GM12878 (cell line): ENCODE data around the gene DPP6. TPM values are rescaled to one million over a fixed set of nuclear protein-coding genes. Genes with fewer than 3 reads are reported as not detected.

Experiments
- ATAC-seq: fragments of 200-7000 bp; cut with Tn5 transposase; 3 replicates; pipeline ENCODE4 v1.9.1; 2020; ENCODE audit warnings: mild to moderate bottlenecking, moderate library complexity
- BruUV-seq: library from RNA; stranded (reverse); fragments of 400-500 nt; replicated peaks from 2 replicates; lab custom pipeline; 2021; lab: Mats Ljungman, UMichigan
- CTCF ChIA-PET: fragments of 300-600 bp; sonication (Branson Sonifier 250); formaldehyde crosslinking; extraction: SDS; loops from one replicate; lab custom pipeline; 2021; ENCODE audit warnings: inconsistent platforms; lab: Yijun Ruan, JAX
- POLR2A ChIA-PET: fragments of 350-600 bp; formaldehyde crosslinking; extraction: SDS; loops from one replicate; lab custom pipeline; 2021; ENCODE audit warnings: inconsistent platforms; lab: Charles Lee
- RAD21 ChIA-PET: fragments of 300-600 bp; sonication (Branson Sonifier 250); formaldehyde crosslinking; loops from one replicate; lab custom pipeline; 2023; ENCODE audit warnings: antibody characterized with exemption; ENCODE audit not compliant: unreplicated experiment; lab: Charles Lee
- SMC1A ChIA-PET: fragments of 300-600 bp; sonication (Branson Sonifier 250); formaldehyde crosslinking; loops from one replicate; lab custom pipeline; 2023; ENCODE audit not compliant: unreplicated experiment, uncharacterized antibody; lab: Charles Lee
- DNase-seq: peaks from one replicate; pipeline ENCODE4 v3.0.0-alpha.2; 2011; ENCODE audit warnings: low read depth, low spot score
- FAIRE-seq: peaks from 3 replicates; lab custom pipeline; 2011; peaks lifted over from hg19 to GRCh38; lab: Jason Lieb, UNC
- H2AFZ ChIP-seq: 2 replicates; pipeline ENCODE4 v1.6.0; 2011; ENCODE audit warnings: low read depth, low read length, control low read depth; ENCODE audit not compliant: control insufficient read depth
- H3K27ac ChIP-seq: 2 replicates; pipeline ENCODE4 v1.5.1; 2011; ENCODE audit warnings: control low read depth; ENCODE audit not compliant: control insufficient read depth, insufficient read depth
- H3K27me3 ChIP-seq, 2 experiments: replicated peaks in 1 of 2; 2 replicates each; pipeline versions ENCODE4 v1.6.0 to v1.6.1; 2011; ENCODE audit warnings: low read length in 1 of 2; ENCODE audit not compliant: control insufficient read depth in 2 of 2, insufficient read depth in 2 of 2
- H3K36me3 ChIP-seq, 2 experiments: 2 replicates each; pipeline ENCODE4 v1.5.1; 2011; ENCODE audit warnings: low read length in 1 of 2; ENCODE audit not compliant: control insufficient read depth in 2 of 2, insufficient read depth in 2 of 2
- H3K4me1 ChIP-seq: 2 replicates; pipeline ENCODE4 v1.6.1; 2011; ENCODE audit warnings: mild to moderate bottlenecking, low read length, moderate library complexity, mixed read lengths; ENCODE audit not compliant: control insufficient read depth, insufficient read depth
- H3K4me2 ChIP-seq: 2 replicates; pipeline ENCODE4 v1.6.0; 2011; ENCODE audit warnings: control low read depth; ENCODE audit not compliant: control insufficient read depth, insufficient read depth
- H3K4me3 ChIP-seq: fragments of 200-600 bp; sonication (generic); 2 replicates; pipeline ENCODE4 v1.5.1; 2016
- H3K79me2 ChIP-seq: 2 replicates; pipeline ENCODE4 v1.6.0; 2011; ENCODE audit warnings: low read length; ENCODE audit not compliant: control insufficient read depth, insufficient read depth
- H3K9ac ChIP-seq: 2 replicates; pipeline ENCODE4 v1.8.0; 2011; ENCODE audit warnings: low read length, control low read depth, mixed read lengths; ENCODE audit not compliant: control insufficient read depth, insufficient read depth
- H3K9me3 ChIP-seq: replicated peaks from 3 replicates; pipeline ENCODE4 v1.5.1; 2011; ENCODE audit warnings: mild to moderate bottlenecking, low read length; ENCODE audit not compliant: control insufficient read depth, insufficient read depth
- H4K20me1 ChIP-seq: 2 replicates; pipeline ENCODE4 v1.6.0; 2011; ENCODE audit not compliant: control insufficient read depth, insufficient read depth
- CREB1 ChIP-seq: IDR thresholded peaks from 2 replicates; pipeline ENCODE4 v1.6.1; 2012; ENCODE audit warnings: low read depth, mild to moderate bottlenecking, inconsistent platforms
- EGR1 ChIP-seq, 2 experiments: IDR thresholded peaks; 1 replicate in 1 of 2; 2 replicates in 1 of 2; pipeline ENCODE4 v1.6.1; 2011 to 2012; ENCODE audit warnings: low read depth in 2 of 2, low read length in 2 of 2, borderline replicate concordance in 1 of 2, mild to moderate bottlenecking in 1 of 2, moderate library complexity in 1 of 2
- FOS ChIP-seq: IDR thresholded peaks from 3 replicates; pipeline ENCODE4 v1.6.1; 2011; ENCODE audit warnings: borderline replicate concordance; ENCODE audit not compliant: insufficient read length; ENCODE audit errors: extremely low read depth
- RCOR1 ChIP-seq: conservative IDR thresholded peaks from 2 replicates; pipeline ENCODE4 v1.6.1; 2012; ENCODE audit warnings: low read depth, low read length, improper control_type of control experiment
- SMAD5 ChIP-seq: IDR thresholded peaks from 2 replicates; pipeline ENCODE4 v1.6.1; 2016; ENCODE audit warnings: antibody characterized with exemption, low read depth
- SP1 ChIP-seq: IDR thresholded peaks from one replicate; pipeline ENCODE4 v1.6.1; 2011; ENCODE audit warnings: low read depth, low read length
- TCF3 ChIP-seq: IDR thresholded peaks from 2 replicates; pipeline ENCODE4 v1.6.1; 2012; ENCODE audit warnings: low read depth, mild to moderate bottlenecking, low read length, borderline replicate concordance; ENCODE audit not compliant: insufficient read depth
- ZNF622 ChIP-seq: fragments of 450-650 bp; IDR thresholded peaks from 2 replicates; pipeline ENCODE4 v1.6.1; 2017; ENCODE audit warnings: mild to moderate bottlenecking, inconsistent platforms
- WGBS: methylation state at CpG from one replicate; pipeline ENCODE4 v1.1.6; 2016; ENCODE audit warnings: low lambda C conversion rate; ENCODE audit not compliant: insufficient replicate concordance, insufficient coverage; ENCODE audit errors: missing lambda C conversion rate; 5-methylcytosine and 5-hydroxymethylcytosine counted together
- in situ Hi-C: fragments of 300-500 bp; cut with MboI; formaldehyde crosslinking; loops from 9 replicates; pipeline ENCODE4 v1.14.3; 2018; ENCODE audit warnings: mixed read lengths
- intact Hi-C: fragments of 100-400 bp; cut with micrococcal nuclease; formaldehyde crosslinking; loops from one replicate; pipeline ENCODE4 v1.14.2; 2022; ENCODE audit not compliant: unreplicated experiment
- polyA plus RNA-seq, 11 experiments: library from polyadenylated mRNA; depleted of rRNA in 4 of 11; unstranded in 6 of 11; stranded (reverse) in 5 of 11; fragments of >200 nt; fragmentation: Nextera tagmentation in 4 of 11; fragmentation: Illumina TruSeq in 1 of 11; extraction: Ambion mirVana in 4 of 11; extraction: Trizol in 1 of 11; gene quantifications; 1 replicate in 1 of 11; 2 replicates in 10 of 11; pipeline versions ENCODE4 v1.2.1 to v1.2.3, GENCODE V29; 2011 to 2016; ENCODE audit warnings: inconsistent platforms in 2 of 11, missing spikeins in 2 of 11, low read depth in 1 of 11
- total RNA-seq, 4 experiments: library from RNA; depleted of rRNA in 3 of 4; stranded (reverse); fragments of >200 nt in 3 of 4; fragmentation: Illumina TruSeq in 1 of 4; extraction: Trizol in 1 of 4; gene quantifications; 2 replicates each; pipeline versions ENCODE4 v1.2.1 to v1.2.3, GENCODE V29; 2013 to 2021
- TF ChIP-seq, protein P1 (sequence below): IDR thresholded peaks from 2 replicates; pipeline ENCODE4 v1.6.1; 2012; ENCODE audit warnings: low read depth, low read length, improper control_type of control experiment
- TF ChIP-seq, protein P2 (sequence below): fragments of 150-350 bp; IDR thresholded peaks from 2 replicates; pipeline ENCODE4 v1.6.1; 2014; ENCODE audit warnings: mild to moderate bottlenecking, low read depth, low read length
- TF ChIP-seq, protein P3 (sequence below): fragments of 450-650 bp; IDR thresholded peaks from 2 replicates; pipeline ENCODE4 v1.6.1; 2017; ENCODE audit warnings: antibody characterized with exemption, mild to moderate bottlenecking, moderate library complexity
- TF ChIP-seq, protein P4 (sequence below): fragments of 450-650 bp; IDR thresholded peaks from 2 replicates; pipeline ENCODE4 v1.6.1; 2016; ENCODE audit warnings: mild to moderate bottlenecking

DPP6 gene
- total and polyA plus RNA-seq, 10 of the 15 experiments (the other 5 are each of a cell fraction or from before 2014, with no cell fraction given) = not detected

DNA sequence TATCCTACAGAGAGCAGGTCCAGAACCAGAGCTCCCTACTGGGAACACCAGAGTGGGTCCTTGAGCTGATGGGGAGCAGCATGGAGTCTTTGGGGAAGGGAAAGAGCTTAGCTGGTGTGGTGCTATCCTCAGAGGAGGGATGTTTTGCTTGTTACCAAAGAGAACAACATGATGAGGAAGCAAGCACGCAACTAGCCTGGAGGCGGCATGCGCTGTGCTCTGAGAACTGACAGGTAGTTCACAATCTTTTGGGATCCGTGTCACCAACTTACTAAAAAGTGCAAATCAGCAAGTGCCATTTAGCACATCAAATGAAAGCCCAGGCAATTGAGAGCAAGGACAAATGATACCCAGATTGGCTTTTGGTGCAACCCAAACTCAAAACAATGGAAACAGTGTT, 257.9 kb downstream of the DPP6 start:
- ATAC-seq (no peak), DNase-seq (no peak), FAIRE-seq (no peak)
- ChIA-PET SMC1A (no interaction called here), POLR2A (no interaction called here), RAD21 (no interaction called here), CTCF (no interaction called here)
- H3K9ac ChIP-seq = no peak overlapping the region
- in situ Hi-C loops = no loop called here
- H3K4me3 ChIP-seq = no peak overlapping the region
- H3K27ac ChIP-seq = no peak overlapping the region
- no peaks in the 10 kb centered on the region for H3K79me2 ChIP-seq
- intact Hi-C loops = no loop called here
- H3K36me3 ChIP-seq = no peaks in the 10 kb centered on the region
- no peaks in the 10 kb centered on the region for H3K4me1 ChIP-seq
- H3K4me2 ChIP-seq = no peak overlapping the region
- no peaks in the 10 kb centered on the region for H3K27me3 ChIP-seq
- no peak overlapping the region for H2AFZ ChIP-seq
- H3K9me3 ChIP-seq = no peaks in the 10 kb centered on the region
- no TSS peak for BruUV-seq
- H4K20me1 ChIP-seq = no peaks in the 10 kb centered on the region
- 70% methylated on average over 4 of the region's 4 CpGs for WGBS
- no peak for TF ChIP-seq EGR1 (IDR thresholded peaks at IDR 0.05; ENCODE audit: borderline replicate concordance in 1 of 2, low read depth in 2 of 2, low read length in 2 of 2)
- TF ChIP-seq ZNF622 = no peak
- no peak for TF ChIP-seq SP1
- no peak for TF ChIP-seq RCOR1
- no peak for TF ChIP-seq TCF3
- no peak for TF ChIP-seq SMAD5
- TF ChIP-seq, protein P1, sequence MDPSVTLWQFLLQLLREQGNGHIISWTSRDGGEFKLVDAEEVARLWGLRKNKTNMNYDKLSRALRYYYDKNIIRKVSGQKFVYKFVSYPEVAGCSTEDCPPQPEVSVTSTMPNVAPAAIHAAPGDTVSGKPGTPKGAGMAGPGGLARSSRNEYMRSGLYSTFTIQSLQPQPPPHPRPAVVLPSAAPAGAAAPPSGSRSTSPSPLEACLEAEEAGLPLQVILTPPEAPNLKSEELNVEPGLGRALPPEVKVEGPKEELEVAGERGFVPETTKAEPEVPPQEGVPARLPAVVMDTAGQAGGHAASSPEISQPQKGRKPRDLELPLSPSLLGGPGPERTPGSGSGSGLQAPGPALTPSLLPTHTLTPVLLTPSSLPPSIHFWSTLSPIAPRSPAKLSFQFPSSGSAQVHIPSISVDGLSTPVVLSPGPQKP = no peak
- TF ChIP-seq, protein P2, sequence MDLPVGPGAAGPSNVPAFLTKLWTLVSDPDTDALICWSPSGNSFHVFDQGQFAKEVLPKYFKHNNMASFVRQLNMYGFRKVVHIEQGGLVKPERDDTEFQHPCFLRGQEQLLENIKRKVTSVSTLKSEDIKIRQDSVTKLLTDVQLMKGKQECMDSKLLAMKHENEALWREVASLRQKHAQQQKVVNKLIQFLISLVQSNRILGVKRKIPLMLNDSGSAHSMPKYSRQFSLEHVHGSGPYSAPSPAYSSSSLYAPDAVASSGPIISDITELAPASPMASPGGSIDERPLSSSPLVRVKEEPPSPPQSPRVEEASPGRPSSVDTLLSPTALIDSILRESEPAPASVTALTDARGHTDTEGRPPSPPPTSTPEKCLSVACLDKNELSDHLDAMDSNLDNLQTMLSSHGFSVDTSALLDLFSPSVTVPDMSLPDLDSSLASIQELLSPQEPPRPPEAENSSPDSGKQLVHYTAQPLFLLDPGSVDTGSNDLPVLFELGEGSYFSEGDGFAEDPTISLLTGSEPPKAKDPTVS = no peak
- TF ChIP-seq, protein P3, sequence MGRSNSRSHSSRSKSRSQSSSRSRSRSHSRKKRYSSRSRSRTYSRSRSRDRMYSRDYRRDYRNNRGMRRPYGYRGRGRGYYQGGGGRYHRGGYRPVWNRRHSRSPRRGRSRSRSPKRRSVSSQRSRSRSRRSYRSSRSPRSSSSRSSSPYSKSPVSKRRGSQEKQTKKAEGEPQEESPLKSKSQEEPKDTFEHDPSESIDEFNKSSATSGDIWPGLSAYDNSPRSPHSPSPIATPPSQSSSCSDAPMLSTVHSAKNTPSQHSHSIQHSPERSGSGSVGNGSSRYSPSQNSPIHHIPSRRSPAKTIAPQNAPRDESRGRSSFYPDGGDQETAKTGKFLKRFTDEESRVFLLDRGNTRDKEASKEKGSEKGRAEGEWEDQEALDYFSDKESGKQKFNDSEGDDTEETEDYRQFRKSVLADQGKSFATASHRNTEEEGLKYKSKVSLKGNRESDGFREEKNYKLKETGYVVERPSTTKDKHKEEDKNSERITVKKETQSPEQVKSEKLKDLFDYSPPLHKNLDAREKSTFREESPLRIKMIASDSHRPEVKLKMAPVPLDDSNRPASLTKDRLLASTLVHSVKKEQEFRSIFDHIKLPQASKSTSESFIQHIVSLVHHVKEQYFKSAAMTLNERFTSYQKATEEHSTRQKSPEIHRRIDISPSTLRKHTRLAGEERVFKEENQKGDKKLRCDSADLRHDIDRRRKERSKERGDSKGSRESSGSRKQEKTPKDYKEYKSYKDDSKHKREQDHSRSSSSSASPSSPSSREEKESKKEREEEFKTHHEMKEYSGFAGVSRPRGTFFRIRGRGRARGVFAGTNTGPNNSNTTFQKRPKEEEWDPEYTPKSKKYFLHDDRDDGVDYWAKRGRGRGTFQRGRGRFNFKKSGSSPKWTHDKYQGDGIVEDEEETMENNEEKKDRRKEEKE = no peak
- no peak for TF ChIP-seq FOS
- TF ChIP-seq, protein P4, sequence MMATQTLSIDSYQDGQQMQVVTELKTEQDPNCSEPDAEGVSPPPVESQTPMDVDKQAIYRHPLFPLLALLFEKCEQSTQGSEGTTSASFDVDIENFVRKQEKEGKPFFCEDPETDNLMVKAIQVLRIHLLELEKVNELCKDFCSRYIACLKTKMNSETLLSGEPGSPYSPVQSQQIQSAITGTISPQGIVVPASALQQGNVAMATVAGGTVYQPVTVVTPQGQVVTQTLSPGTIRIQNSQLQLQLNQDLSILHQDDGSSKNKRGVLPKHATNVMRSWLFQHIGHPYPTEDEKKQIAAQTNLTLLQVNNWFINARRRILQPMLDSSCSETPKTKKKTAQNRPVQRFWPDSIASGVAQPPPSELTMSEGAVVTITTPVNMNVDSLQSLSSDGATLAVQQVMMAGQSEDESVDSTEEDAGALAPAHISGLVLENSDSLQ = no peak
- TF ChIP-seq CREB1 = no peak
